ENCODE data around the gene PISD.
A peak's percentile ranks its signal among the peaks of the same experiment; 100 is the strongest.

PISD gene

DNA sequence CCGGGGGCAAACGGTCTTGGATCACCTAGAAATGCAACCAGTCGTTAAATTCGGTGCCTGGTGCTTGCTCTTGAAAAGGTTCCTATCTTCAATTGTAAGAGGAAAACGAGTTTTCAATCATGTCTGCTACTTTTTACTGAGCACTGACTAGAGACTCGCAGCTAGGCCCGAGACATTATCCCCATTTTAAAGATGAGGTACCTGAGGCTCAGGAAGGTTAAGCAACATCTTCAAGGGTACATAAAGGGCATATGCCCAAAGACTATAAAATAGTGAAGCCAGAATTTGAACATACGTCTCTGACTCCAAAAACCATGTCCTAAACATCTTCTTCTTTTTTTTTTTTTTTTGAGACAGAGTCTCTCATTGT is 638 bp upstream of the PISD start:
- peak overlapping the region; percentile 80 for H3K4me3 ChIP-seq (ENCODE audit: low read depth, low read length)
- TF ChIP-seq, protein P1, sequence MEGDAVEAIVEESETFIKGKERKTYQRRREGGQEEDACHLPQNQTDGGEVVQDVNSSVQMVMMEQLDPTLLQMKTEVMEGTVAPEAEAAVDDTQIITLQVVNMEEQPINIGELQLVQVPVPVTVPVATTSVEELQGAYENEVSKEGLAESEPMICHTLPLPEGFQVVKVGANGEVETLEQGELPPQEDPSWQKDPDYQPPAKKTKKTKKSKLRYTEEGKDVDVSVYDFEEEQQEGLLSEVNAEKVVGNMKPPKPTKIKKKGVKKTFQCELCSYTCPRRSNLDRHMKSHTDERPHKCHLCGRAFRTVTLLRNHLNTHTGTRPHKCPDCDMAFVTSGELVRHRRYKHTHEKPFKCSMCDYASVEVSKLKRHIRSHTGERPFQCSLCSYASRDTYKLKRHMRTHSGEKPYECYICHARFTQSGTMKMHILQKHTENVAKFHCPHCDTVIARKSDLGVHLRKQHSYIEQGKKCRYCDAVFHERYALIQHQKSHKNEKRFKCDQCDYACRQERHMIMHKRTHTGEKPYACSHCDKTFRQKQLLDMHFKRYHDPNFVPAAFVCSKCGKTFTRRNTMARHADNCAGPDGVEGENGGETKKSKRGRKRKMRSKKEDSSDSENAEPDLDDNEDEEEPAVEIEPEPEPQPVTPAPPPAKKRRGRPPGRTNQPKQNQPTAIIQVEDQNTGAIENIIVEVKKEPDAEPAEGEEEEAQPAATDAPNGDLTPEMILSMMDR (IDR thresholded peaks at IDR 0.05; ENCODE audit: insufficient read depth, low read depth, low read length, missing control alignments), result no peak
- DNase-seq (ENCODE audit: low read depth), result no peak

DNA sequence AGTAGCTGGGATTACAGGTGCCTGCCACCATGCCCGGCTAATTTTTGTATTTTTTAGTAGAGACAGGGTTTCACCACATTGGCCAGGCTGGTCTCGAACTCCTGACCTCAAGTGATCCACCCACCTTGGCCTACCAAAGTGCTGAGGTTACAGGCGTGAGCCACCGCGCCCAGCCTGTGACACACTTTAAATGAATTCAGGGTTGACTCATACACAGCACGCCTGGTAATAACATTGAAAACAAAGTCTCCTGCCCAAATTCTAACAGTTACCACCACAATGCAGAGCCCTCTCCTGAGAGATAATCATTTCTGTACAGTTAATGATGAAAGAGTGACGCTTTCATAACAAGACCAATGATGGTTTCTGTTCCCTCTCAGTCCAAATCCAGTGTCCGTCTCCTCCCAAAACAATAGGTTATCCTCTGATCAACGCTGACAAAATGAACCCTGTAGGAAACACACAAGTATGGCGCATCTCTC is 1.1 kb downstream of the PISD start:
- peak overlapping the region; percentile 80 for H3K4me3 ChIP-seq (ENCODE audit: low read depth, low read length)
- peak; percentile 79 for DNase-seq (ENCODE audit: low read depth)

DNA sequence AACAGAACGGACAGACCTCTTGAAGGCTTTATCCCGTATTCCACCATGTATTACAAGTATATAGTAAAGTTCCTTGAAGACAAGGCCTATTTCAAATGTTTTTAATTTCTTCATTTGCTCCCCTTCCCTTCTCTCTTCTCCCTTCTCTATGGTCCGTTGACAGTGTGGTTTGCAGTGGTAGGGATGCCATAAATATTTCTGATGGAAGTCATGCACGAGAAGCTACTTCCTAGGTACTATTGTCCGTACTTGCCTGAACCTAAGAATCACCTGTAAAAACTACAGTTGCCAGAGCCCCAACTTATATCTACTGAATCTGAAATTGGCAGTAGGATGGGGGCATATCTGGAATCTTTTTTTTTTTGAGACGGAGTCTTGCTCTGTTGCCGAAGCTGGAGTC is 2.8 kb downstream of the PISD start:
- H3K4me3 ChIP-seq (ENCODE audit: low read depth, low read length), result no peak overlapping the region
- TF ChIP-seq, protein P1 (IDR thresholded peaks at IDR 0.05; ENCODE audit: insufficient read depth, low read depth, low read length, missing control alignments), result no peak
- DNase-seq (ENCODE audit: low read depth), result no peak

DNA sequence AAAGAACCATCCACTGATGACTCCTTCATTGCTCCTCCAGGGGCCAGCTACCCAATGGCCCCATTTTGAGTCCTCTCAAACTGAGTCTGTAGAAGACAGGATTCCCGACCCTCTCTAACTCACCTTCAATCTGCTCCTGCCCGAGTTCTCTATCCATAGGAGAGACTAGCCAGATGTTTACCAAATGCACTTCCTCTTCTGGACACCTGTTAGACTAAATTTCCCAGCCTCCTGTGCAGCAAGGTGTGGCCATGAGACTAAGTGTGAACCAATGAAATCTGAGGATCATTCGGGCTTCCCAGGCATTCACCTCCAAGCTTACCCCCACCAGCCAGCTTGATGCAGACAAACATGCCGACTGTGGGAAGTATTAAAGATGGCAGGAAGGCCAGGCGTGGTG is 7.6 kb downstream of the PISD start:
- no peak overlapping the region for H3K4me3 ChIP-seq (ENCODE audit: low read depth, low read length)
- TF ChIP-seq, protein P1 (IDR thresholded peaks at IDR 0.05; ENCODE audit: insufficient read depth, low read depth, low read length, missing control alignments), result no peak
- DNase-seq (ENCODE audit: low read depth), result no peak

DNA sequence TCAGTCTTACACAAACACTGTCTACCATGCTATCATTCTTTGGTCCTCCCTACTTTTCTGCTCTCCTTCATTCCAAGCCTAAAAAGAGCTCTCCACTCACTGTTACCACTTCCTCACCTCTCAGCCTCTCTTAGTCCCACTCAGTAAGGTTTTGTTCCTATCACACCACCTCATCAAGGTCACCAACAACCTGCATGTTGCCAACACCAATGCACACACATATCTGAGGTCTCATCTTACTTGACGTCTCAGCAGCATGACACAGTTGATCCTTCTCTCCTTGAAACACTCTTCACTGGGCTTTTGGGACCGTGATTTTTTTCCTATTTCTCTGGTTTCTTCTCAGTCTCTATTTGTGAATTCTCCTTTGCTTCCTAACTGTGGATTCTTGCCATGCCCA is 8.1 kb downstream of the PISD start:
- DNase-seq (ENCODE audit: low read depth), result no peak
- no peak overlapping the region for H3K4me3 ChIP-seq (ENCODE audit: low read depth, low read length)
- TF ChIP-seq, protein P1 (IDR thresholded peaks at IDR 0.05; ENCODE audit: insufficient read depth, low read depth, low read length, missing control alignments), result no peak

DNA sequence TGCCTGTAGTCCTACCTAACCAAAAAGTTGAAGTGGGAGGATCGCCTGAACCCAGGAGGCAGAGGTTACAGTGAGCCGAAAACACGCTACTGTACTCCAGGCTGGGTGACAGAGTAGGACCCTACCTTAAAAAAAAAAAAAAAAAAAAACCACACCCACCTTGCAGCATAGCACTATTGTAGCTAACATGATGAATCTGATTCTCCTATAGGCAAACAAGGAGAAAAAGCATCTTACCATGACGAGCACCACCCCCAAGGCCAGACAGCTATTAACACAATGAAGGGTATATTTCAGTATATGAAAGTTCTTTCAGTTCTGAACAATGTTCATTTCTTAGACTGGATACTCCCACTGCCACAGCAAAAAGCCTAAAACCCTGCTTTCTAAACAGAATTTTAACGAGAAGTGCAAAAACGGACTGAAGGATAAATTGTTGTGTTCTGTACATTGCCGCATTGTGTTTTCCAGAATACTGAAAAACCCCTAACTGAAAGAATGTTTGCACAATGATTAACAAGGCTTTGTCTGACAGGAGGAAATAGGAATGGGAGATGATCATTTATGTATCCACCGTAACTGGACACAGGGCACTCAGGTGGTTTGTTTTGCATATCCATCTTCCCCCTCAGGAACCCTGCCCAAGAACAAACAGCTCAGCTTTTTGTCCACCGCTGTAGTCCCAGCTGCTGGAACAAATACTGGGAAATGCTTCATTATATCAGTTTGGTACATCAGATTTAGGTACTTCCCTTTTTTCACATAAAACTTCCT is 8.9 kb downstream of the PISD start:
- DNase-seq (ENCODE audit: low read depth), result peak; percentile 58
- no peak overlapping the region; the same call in 1 of the 2 replicates for H3K4me3 ChIP-seq (ENCODE audit: low read depth, low read length)
- TF ChIP-seq, protein P1 (IDR thresholded peaks at IDR 0.05; ENCODE audit: insufficient read depth, low read depth, low read length, missing control alignments), result no peak

DNA sequence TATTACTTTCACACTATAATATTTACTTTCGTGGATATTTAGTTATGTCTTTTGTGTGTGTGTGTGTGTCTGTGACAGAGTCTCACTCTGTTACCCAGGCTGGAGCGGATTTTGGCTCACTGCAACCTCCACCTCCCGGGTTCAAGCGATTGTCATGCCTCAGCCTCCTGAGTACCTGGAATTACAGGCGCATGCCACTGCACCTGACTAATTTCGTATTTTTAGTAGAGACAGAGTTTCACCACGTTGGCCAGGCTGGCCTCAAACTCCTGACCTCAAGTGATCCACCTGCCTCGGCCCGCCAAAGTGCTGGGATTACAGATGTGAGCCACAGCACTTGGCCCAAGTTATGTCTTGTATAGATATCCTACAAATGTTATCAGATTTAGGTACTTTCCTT is 9.9 kb downstream of the PISD start:
- TF ChIP-seq, protein P1 (IDR thresholded peaks at IDR 0.05; ENCODE audit: insufficient read depth, low read depth, low read length, missing control alignments), result no peak
- peak overlapping the region; percentile 37 for H3K4me3 ChIP-seq (ENCODE audit: low read depth, low read length)
- DNase-seq (ENCODE audit: low read depth), result peak; percentile 44
